HG03095 (cell line): Measurements from ENCODE around the gene TCEAL4.

Experiments used
- ATAC-seq: cut with Tn5 transposase; IDR thresholded peaks from one replicate; pipeline ENCODE4 v1.9.1; 2021; ENCODE audit warnings: moderate library complexity; ENCODE audit not compliant: unreplicated experiment

The TCEAL4 gene

DNA sequence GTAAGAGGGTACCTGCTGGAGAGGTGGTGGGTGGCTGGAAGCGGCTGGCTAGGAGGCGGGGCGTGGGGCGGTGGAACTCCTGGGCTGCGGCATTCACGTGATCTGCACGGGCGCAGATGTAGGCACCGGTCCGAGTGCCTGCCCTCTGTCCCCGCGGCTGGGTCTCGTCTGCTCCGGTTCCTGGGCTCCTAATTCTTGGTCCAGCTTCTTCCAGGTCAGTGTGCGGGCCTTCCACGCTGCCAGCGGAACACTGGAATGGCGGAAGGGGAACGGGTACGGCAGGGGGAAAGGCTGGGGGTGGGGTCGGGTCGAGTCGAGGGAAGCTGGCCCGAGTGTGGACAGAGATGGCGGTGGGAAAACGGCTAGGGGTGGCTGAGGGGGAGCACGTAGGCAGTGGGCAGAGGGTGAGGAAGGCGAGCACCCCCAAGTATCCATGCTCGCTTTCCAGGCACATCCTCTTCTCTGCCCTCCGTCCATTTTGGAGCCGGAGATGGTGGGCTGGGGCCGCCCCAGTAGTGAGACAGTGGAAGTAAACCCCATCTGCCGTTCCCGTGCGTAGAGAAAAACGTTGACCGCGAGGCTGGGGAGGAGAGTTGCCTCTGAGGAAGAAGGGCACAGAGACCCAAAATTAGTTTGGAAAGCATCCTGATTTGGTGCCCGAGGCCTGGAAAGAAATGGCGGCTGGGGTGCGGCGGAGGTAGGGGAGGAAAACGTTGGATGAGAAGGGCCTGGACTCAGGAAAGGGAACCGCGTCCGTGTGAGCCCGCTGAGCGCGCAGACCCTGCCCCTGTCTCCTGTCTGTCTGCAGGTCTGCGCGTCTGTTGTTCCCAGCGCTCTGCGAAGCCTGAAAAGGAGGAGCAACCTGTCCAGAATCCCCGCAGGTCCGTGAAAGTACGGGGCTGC lies at the start of gene TCEAL4:
Gene TCEAL4, plus strand, starts transcription at position 105 of the 903 bp plus-strand sequence. CDS start 1,161 bp downstream, outside the sequence.
- ATAC-seq = peak; percentile 85

DNA sequence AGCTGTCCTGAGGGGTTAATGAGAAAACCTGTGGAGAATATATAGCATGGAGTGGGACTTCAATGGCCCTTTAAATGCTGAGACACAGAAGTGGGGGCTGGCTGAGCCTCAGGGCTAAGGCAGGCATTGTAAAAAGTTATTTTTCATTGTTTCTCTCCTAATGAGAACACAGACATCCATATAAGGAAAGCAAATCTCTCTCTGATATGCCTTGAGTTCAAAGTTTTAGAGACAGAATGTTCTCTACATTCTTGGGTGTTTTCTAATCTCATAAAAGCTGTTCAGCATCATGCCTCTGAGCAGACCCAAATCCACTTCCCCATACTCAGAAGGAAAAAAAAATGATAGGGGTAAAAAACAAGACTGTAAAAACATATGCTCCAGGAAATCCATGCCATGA lies 49.2 kb upstream of the TCEAL4 start:
- no peak for ATAC-seq

DNA sequence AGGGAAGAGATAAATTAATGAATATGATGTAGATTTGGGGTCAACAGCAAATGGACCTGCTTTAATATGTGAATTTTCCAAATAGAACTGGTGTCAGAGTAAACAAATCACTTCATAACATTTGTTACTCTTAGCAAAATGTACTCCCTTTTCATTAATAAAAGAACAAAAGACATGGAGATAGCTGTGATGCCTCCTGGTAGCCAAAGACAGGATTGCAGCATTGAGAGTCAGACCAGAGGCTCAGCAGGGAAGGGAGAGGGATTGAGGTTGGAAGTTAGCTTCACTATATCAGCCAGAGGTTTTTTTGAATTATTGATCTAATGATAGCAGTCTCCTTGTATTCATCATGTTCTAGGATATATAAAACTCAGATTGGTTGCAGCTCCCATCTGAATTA lies 48.6 kb upstream of the TCEAL4 start:
- no peak for ATAC-seq

DNA sequence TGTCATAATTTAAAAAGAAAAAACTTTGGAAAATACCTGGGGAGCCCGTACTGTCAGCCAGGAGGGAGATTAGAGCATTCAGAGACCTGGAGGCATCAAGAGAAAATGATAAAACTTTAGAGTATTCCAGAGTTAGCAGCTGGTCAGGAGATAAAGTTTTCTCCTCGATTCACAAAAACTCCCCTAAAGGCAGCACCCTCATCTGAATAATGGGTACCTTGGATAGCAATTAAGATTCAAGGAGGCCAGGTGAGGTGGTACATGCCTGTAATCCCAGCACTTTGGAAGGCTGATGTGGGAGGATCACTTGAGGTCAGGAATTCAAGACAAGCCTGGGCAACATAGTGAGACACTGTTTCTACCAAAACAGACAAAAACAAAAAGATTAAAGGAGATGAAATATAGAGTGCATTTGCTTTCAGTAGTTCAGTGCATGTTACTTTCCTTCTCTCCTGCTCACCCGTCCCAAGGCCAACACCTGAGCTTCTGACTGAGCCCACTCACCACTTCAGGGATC lies 47.4 kb upstream of the TCEAL4 start:
- no peak for ATAC-seq

DNA sequence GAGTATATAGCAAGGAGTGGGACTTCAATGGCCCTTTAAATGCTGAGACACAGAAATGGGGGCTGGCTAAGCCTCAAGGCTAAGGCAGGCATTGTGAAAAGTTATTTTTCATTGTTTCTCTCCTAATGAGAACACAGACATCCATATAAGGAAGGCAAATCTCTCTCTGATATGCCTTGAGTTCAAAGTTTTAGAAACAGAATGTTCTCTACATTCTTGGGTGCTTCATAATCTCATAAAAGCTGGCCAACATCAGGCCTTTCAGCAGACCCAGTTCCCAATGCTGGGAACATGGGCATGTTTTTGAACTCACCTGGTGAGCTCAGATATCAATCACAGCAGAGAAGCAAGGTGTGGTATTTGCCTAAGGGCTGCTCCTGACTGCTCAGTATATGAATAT lies 46.6 kb upstream of the TCEAL4 start:
- no peak for ATAC-seq

DNA sequence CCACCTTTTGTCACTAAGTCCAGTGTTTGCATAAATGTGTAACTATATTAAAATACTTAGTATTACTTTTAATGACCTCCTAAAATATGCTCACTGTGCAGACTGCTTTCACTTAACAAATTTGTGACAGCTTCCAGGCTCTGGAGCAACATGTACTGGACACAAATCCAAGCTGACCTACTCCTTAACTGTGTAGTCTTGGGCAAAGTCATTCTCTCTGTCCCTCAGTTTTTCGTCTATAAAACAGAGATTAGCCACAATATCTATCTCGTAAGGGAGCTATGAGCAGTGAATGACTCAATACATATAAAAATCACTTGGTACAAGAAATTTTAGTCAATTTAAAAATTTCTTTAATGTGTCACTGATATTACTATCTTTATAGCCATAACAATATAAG lies 45.6 kb upstream of the TCEAL4 start:
- no peak for ATAC-seq

DNA sequence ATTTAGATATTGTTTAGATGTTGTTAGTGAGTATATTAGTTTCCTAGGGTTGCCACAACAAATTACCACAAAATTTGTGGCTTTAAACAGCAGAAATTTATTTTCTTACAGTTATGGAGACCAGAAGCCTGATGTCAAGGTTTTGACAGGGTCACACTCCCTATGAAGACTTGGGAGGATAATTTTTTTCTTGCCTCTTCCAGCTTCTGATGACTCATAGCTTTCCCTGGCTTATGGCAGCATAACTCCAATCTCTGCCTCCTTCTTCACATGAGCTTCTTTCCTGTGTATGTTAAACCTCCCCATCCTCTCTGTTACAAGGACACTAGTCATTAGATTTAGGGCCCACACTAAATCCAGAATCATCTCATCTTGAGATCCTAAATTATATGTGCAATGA lies 45.2 kb upstream of the TCEAL4 start:
- no peak for ATAC-seq

DNA sequence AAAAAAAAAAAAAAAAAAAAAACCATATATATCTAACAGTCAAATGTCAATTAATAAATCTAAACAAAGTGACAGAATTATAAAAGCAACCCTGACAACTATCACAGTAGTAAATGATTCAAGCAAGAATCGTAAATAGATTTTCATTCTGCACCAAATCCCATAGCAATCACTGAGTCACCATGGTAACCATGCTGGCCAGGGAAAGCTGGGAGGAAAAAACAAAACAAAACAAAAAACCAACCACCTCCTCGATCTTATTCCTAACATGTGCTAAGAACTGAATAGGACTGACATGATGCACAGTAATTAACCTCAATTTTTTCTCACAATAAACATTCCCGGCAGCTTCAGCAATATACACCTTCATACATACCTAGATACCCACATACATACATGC lies 35.4 kb upstream of the TCEAL4 start:
- no peak for ATAC-seq

DNA sequence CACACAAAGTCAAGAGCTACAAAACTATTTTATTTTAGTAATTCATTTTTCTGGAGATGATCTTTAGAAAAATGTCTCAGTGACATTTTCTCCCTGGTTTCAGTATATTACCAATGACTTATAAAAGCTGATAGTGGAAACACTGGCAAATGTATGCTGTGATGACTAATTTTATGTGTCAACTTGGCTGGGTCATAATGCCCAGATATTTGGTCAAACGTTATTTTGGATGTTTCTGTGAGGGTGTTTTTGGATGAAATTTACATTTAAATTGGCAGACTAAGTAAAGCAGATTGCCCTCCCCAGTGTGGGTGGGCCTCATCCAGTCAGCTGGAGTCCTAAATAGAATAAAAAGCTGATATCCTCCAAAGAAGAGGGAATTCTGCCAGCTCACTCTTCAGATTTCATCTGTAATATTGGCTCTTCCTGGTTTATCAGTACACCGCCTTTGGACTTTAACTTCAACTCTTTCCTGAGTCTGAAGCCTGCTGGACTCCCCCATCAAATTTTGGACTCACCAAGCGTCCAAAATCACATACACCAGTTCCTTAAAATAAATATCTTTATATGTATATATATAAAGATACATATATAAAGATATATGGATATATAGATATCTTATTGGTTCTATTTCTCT lies 34.8 kb upstream of the TCEAL4 start:
- ATAC-seq = no peak

DNA sequence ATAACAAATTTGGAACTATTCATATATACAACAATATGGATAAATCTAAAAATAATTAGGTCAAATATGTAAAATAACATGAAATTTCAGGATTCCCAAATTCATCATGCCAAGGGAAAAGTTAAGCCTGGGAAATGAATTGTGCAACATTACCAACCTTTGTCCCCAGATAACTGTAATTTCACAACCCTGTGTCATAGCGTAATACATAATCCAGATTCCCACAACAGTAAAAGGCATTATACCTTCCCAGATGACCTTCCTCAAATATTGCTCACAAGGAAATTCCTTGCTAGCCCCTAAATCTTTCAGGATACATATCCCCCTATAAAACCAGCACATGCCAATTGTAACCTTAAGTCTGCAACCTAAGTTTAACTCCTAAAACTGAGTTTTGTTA lies 33.1 kb upstream of the TCEAL4 start:
- ATAC-seq = no peak

DNA sequence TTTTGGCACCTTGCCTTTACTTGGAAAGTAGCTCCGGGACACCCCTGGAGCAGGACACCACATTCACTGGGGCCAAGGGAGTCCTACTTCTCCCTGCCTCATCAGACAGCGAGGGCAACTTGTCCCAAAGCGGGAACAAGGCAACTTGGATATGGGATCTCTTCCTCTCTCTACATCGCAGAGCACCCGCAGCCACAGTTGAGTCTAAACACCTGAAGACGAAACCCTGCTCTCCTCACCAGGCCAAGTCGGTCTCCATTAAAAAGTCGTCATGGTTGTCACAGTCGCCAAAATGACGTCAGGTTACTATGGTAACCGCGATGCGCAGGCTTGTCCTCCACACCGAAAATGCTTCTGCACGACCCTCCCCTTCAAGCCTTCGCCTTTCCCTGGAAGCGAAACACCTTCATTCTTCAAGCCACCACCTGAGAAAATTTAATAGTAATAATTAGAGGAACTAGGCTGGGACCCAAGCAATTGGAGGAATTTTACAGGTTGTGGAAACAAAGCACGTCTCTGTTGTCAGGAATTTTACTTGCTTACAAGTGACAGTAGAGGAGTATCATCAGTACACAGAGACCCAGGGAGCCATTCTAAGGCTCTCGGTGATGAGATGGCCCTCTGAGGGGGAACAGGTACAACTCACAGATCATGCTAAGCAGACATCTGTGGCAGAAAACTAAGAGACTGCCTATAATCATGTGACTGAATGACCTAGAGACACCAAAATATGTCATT lies 30.5 kb upstream of the TCEAL4 start:
- peak; percentile 95 for ATAC-seq

DNA sequence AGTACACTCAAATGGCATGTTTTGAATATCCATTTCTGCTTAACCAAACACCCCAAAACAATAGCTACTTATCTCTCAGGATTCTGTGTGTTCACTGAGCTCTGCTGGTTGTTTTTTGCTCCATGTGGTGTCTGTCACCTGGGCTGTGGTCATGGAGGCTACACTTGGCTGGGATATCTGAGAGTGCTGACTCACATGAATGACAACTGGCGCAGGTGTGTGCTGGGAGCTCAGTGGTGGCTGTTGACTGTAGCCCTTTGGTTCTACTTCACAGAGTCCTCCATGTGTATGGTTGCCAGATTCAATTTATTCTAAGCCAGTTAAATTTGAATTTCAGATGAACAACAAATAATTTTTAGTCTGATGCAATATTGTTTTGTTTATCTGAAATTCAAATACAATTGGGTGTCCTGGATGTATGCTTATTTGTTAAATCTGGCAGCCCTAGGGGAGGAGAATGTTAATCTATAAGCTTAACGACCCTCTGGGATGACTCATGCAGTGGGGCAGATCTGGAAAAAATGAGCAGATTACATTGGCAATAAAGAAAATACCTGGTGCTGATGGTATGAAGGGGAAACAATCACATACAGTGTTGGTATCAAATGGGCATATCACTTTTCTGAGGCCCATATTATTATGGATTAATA lies 28.2 kb upstream of the TCEAL4 start:
- ATAC-seq = no peak

DNA sequence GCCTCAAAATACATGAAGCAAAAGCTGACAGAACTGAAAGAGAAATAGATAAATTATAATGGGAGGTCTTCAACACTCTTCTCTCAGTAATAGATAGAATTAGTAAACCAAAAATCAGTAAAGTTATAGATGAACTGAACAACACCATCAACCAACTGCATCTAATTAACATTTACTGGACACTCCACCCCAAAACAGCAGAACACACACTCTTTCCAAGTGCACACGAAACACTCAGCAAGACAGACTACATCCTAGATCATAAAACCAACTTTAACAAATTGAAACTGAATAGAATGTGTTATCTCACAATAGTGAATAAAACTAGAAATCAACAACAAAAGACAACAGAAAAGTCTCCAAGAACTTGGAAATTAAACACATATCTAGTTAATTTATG lies 25.1 kb upstream of the TCEAL4 start:
- no peak for ATAC-seq

DNA sequence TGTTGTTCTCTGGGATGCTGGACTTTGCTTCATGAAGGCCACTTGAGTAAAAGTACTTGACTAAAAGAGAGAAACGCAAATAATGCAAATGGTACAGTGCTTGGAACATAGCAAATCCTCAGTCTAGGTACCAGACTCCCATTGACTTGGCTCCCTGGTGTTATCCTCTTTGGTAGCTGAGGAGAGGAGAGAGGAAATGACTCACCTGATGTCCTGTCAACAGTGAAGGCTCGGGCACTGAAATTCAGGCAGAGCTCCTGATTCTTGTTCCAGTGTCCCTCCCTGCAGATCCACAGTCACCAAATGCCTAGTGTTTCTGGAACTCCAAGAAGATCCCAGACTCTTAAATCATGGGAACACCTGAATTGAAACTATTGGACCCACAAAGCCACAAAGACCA lies 22.5 kb upstream of the TCEAL4 start:
- ATAC-seq = no peak

DNA sequence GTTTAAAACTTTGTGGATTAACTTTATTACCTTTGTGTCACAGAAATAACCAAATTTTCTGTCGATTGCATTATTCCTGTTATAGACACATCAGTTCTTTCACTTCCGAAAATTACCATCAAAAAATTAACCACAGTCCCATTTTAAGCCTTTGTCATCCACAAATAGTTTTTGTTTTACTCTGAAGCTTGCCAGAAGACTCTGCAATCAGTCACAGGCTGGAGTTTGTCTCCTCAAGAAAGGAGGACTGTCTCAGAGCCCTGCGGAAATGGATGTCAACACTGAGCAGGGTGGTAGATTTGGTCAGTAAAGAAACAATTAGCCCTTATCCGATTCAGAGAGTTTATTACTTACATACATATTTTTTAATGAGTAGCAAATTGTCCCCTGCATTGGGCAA lies 20.1 kb upstream of the TCEAL4 start:
- ATAC-seq = peak; percentile 61

DNA sequence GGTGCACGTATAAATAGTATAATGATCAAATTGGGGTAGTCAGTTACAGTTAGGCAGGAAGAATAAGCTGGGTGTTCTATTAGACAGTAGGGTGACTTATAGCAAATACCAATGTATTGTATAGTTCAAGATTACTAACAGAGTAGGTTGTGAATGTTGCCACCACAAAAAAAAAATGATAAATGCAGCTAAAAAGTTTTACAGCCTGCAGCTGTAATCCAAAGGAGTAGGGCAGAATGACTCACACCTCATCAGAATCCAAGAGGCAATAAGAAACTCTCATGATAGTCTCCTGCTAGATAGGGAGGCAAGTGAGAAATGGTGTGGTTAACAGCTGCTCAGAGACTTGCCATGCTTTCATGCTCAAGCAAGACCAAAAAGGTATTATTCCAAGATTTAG lies 19.6 kb upstream of the TCEAL4 start:
- ATAC-seq = peak; percentile 47

DNA sequence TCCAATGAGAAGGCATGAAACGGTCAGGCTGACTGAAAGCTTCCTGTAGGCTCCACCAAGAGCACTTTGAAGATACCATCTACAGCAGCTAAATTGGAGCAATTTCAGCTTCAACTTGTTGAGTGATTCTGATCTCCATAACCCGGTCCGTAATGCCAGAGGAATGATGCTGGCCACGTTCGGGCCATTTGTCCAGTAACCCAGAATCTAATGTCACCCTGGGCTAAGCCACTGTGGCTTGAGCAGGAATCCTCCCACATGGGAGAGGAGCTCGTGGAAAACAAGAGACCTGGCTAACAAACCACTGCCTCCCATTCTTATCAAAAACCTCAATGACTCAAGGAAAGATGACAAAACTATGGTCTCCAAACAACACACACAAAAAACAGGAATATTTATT lies 14.2 kb upstream of the TCEAL4 start:
- ATAC-seq = no peak

DNA sequence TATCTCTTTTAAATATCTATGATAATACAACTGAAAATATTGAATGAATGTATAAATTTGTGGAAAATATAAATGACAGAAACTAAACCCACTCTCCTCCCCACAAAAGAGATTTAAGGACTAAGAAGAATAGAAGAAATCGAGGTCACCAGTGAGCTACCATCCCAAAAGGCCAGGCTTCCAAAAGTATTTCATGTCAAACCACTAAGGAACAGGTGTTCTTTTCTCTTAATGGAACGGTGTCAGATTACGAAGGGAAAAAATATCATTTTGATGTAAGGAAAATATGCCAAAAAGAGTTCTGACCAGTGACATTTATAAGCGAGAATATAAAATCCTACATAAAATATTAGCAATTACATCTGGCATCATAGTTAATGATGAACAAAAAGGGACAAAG lies 13.6 kb upstream of the TCEAL4 start:
- ATAC-seq = no peak

DNA sequence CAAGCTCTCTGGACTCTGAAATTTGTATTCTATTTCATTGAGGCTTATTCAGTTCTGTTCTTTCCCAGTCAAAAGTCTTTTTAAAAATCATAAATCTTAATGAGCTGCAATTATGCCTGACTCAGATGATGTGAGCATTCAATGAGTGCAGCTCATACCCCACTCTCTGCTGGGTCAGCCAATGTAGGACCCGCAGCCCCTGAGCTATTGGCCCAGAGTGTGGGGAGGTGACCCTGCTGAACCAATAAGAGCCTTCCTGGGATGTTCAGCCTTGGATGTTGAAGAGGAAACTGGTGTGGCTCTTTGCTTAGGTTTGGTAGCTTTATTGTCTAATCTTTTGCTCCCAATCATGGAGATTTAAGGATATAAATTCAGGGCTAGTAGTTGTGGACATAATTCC lies 12.1 kb upstream of the TCEAL4 start:
- ATAC-seq = no peak

DNA sequence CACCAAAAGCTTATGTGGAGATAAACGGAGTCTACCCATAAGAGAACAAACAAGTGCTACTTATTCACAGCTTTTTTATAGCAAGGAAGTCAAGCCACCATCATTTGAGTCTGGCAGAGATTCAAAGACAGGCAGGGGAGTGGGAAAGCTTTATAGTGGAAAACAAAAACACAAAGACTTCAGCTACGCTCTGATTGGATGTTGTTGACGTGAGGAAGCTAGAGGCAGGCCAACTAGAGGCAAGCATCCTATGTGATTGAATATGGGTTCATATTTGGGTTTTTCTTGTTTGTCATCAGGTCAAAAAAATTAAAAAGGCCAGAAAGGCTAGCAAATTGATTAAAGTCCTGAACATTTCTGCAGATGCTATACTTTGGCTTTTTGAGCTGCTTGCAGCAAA lies 719 bp upstream of the TCEAL4 start:
- ATAC-seq = no peak

DNA sequence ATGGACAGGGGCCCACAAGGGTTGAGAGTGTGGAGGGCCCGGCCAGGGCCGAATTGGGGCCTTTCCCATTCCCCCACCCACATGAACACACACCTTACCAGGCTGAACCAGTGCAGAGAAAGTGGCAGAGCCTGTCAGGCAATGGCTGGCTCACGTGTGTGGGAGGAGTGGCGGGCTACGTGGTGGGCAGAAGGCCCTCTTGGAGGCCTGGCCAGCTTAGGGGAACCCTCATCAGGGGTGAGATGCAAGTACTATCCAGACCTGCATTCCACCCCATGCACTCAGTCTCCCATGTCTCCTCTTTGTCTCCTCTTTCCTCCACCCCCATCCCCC lies 965 bp downstream of the TCEAL4 start:
- no peak for ATAC-seq
